ENCODE results near the gene PRRT4. TPM values are rescaled to one million over a fixed set of nuclear protein-coding genes. Genes with fewer than 3 reads are reported as not detected.

PRRT4 gene
- total and polyA plus RNA-seq, 2 of the 4 experiments (the other 2 are of a cell fraction), result not detected

DNA sequence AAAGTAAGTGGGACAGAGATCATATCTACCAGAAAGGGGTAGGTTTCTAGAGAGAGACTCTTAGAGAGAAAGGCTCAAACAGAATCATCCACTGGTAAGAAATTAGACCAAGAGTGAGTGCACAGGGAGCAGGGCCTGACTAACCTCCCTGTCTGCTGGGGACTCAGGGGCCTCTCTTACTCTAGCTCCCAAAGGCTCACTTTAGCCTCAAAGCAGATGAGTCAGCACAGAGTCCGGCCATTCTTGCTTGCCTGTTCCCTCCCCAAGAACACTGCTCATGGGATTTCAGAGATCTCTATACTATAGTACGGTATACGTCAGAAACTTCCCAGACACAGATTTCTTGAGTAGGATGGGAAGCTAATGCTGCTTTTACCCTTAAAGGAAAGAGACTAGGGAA, 50.5 kb downstream of the PRRT4 start:
- no peak overlapping the region for H2BK120ac ChIP-seq (ENCODE audit: low read depth, low read length)
- H2AK5ac ChIP-seq (ENCODE audit: low read depth, low read length), result no peak overlapping the region
- H3K14ac ChIP-seq (replicated peaks; ENCODE audit: low read depth, low read length), result no peak overlapping the region
- no peak overlapping the region for H2BK20ac ChIP-seq (ENCODE audit: low read depth, low read length)
- H3K9me1 ChIP-seq (ENCODE audit: insufficient read depth, low read length), result no peaks in the 10 kb centered on the region; the same call in 1 of the 2 replicates
- no TSS peak for BruUV-seq (replicated peaks)
- ChIA-PET CTCF (no interaction called here), POLR2A (ENCODE audit: unreplicated experiment) (no interaction called here)
- no peak overlapping the region for H2AFZ ChIP-seq (replicated peaks; ENCODE audit: low read length, poor library complexity)
- ATAC-seq (ENCODE audit: low read depth) (peak; percentile 80), DNase-seq (peak; percentile 43)
- H2BK5ac ChIP-seq (ENCODE audit: low read depth, low read length, poor library complexity, severe bottlenecking), result no peak overlapping the region
- H3K9ac ChIP-seq (ENCODE audit: low read depth, low read length), result no peak overlapping the region
- TF ChIP-seq MAFK (IDR thresholded peaks at IDR 0.05; ENCODE audit: low read depth, low read length) (no peak), MAZ (IDR thresholded peaks at IDR 0.05; ENCODE audit: borderline replicate concordance, low read depth, low read length) (no peak), RCOR1 (IDR thresholded peaks at IDR 0.05; ENCODE audit: insufficient replicate concordance, low read length) (no peak), POLR2A (IDR thresholded peaks at IDR 0.05; ENCODE audit: low read depth, low read length) (no peak), BHLHE40 (IDR thresholded peaks at IDR 0.05; ENCODE audit: low read depth, low read length) (no peak), FOS (IDR thresholded peaks at IDR 0.05; ENCODE audit: low read depth, low read length) (no peak), NFE2L2 (IDR thresholded peaks at IDR 0.05; ENCODE audit: low read depth, low read length) (no peak), MXI1 (IDR thresholded peaks at IDR 0.05; ENCODE audit: borderline replicate concordance, low read depth, low read length) (no peak), CHD1 (IDR thresholded peaks at IDR 0.05; ENCODE audit: low read depth, low read length) (no peak), CEBPB (IDR thresholded peaks at IDR 0.05; ENCODE audit: low read depth, low read length) (no peak), SMC3 (IDR thresholded peaks at IDR 0.05; ENCODE audit: low read depth, low read length) (no peak), RFX5 (IDR thresholded peaks at IDR 0.05; ENCODE audit: low read depth, low read length) (no peak)
- TF ChIP-seq, protein P1, sequence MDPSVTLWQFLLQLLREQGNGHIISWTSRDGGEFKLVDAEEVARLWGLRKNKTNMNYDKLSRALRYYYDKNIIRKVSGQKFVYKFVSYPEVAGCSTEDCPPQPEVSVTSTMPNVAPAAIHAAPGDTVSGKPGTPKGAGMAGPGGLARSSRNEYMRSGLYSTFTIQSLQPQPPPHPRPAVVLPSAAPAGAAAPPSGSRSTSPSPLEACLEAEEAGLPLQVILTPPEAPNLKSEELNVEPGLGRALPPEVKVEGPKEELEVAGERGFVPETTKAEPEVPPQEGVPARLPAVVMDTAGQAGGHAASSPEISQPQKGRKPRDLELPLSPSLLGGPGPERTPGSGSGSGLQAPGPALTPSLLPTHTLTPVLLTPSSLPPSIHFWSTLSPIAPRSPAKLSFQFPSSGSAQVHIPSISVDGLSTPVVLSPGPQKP (IDR thresholded peaks at IDR 0.05; ENCODE audit: borderline replicate concordance, low read depth, low read length), result no peak
- dilution Hi-C loops (cut with HindIII; ENCODE audit: low sequenced_read_pairs, unreplicated experiment), result no loop called here
- no CpG with 5 or more reads among the region's 3 CpGs for WGBS, 2 experiments (ENCODE audit: extremely low coverage in 2 of 2, insufficient read length in 1 of 2)
- H3K4me2 ChIP-seq (ENCODE audit: low read depth, low read length), result no peak overlapping the region
- intact Hi-C loops (cut with micrococcal nuclease), result no loop called here
- H4K20me1 ChIP-seq (ENCODE audit: insufficient read depth, low read length), result no peaks in the 10 kb centered on the region
- no peak overlapping the region for H3K27ac ChIP-seq (ENCODE audit: insufficient read depth, low read length)
- no peak overlapping the region for H3K4ac ChIP-seq (ENCODE audit: low read depth, low read length)
- H3K79me1 ChIP-seq (ENCODE audit: low read depth in 1 of 2, low read length in 2 of 2), result no peaks in the 10 kb centered on the region; a peak in 1 of 4 replicates
- no peaks in the 10 kb centered on the region for H3K9me3 ChIP-seq (ENCODE audit: control insufficient read depth, insufficient read depth, low read length)
- no peak overlapping the region for H3K4me3 ChIP-seq (ENCODE audit: insufficient read depth, low read depth, low read length)
- no peaks in the 10 kb centered on the region for H3K27me3 ChIP-seq (ENCODE audit: control insufficient read depth, insufficient read depth, low read length)
- H4K91ac ChIP-seq (ENCODE audit: insufficient read depth, low read depth, low read length), result no peak overlapping the region
- no peak overlapping the region for H4K8ac ChIP-seq (ENCODE audit: low read depth in 2 of 2, low read length in 2 of 2)
- H3K23ac ChIP-seq (ENCODE audit: low read depth, low read length), result no peak overlapping the region
- no peak overlapping the region for H4K5ac ChIP-seq (ENCODE audit: low read depth, low read length)
- in situ Hi-C loops (cut with MboI; ENCODE audit: low sequenced_read_pairs), result no loop called here
- no peak overlapping the region for H2AK9ac ChIP-seq (replicated peaks; ENCODE audit: low read depth, low read length, poor library complexity)
- no peak overlapping the region for H3K18ac ChIP-seq (ENCODE audit: low read depth, low read length)
- H3K36me3 ChIP-seq (ENCODE audit: control insufficient read depth, insufficient read depth, low read length), result peaks cover 40% of the 10 kb centered on the region
- H3K56ac ChIP-seq (ENCODE audit: extremely low read depth, insufficient read depth, low read length), result no peak overlapping the region
- no peak overlapping the region for H2BK15ac ChIP-seq (ENCODE audit: low read depth, low read length)
- no peaks in the 10 kb centered on the region for H3K4me1 ChIP-seq (ENCODE audit: control insufficient read depth, insufficient read depth, low read length)

Data from IMR-90 (cell line).